GM19035 (cell line): ENCODE data around the gene MATN4.

Source experiments
- ATAC-seq: cut with Tn5 transposase; IDR thresholded peaks from one replicate; pipeline ENCODE4 v1.9.1; 2021; ENCODE audit not compliant: unreplicated experiment

Gene MATN4

GRCh38 chr20:45315672-45316071, 7.6 kb upstream of the MATN4 start:
- no peak for ATAC-seq

GRCh38 chr20:45313943-45314342, 5.8 kb upstream of the MATN4 start:
- ATAC-seq, result no peak

- no peak for ATAC-seq
These were observed 5.1 kb upstream of the MATN4 start for GRCh38 chr20:45313065-45313695.

GRCh38 chr20:45312241-45312640, 4.1 kb upstream of the MATN4 start:
- ATAC-seq, result no peak

- no peak for ATAC-seq
These were observed 3.6 kb upstream of the MATN4 start for GRCh38 chr20:45311589-45312211.

- no peak for ATAC-seq
These were observed 976 bp upstream of the MATN4 start for GRCh38 chr20:45309075-45309474.

GRCh38 chr20:45307076-45307640, 941 bp downstream of the MATN4 start:
- no peak for ATAC-seq

GRCh38 chr20:45306431-45306982, 1.6 kb downstream of the MATN4 start, which contains the start of gene RBPJL:
TSS of gene RBPJL (plus strand) at chr20:45306840. CDS start at chr20:45306923, 83 bp downstream.
- ATAC-seq, result no peak

GRCh38 chr20:45305262-45305661, 2.8 kb downstream of the MATN4 start:
- ATAC-seq, result no peak

- ATAC-seq, result no peak
These were observed 3.6 kb downstream of the MATN4 start for GRCh38 chr20:45304464-45304999.

GRCh38 chr20:45303586-45304463, 4.3 kb downstream of the MATN4 start:
- no peak for ATAC-seq

- no peak for ATAC-seq
These were observed 6.3 kb downstream of the MATN4 start for GRCh38 chr20:45301824-45302271.

- ATAC-seq, result no peak
These were observed 7.1 kb downstream of the MATN4 start for GRCh38 chr20:45300961-45301360.

GRCh38 chr20:45299786-45300185, 8.3 kb downstream of the MATN4 start:
- no peak for ATAC-seq

- ATAC-seq, result no peak
These were observed 10.2 kb downstream of the MATN4 start for GRCh38 chr20:45297786-45298497.

- no peak for ATAC-seq
These were observed 13.4 kb downstream of the MATN4 start for GRCh38 chr20:45294659-45295058.

- ATAC-seq, result no peak
These were observed 14.1 kb downstream of the MATN4 start for GRCh38 chr20:45294003-45294368.

- no peak for ATAC-seq
These were observed 14.8 kb downstream of the MATN4 start for GRCh38 chr20:45293041-45294002.

- no peak for ATAC-seq
These were observed 15.8 kb downstream of the MATN4 start for GRCh38 chr20:45292343-45292742.
